GM18526 (cell line): ENCODE results near the gene ACE2.

Source experiments
- POLR2A ChIP-seq: IDR thresholded peaks from 3 replicates; pipeline ENCODE4 v1.6.1; 2011; ENCODE audit not compliant: insufficient read length; ENCODE audit errors: extremely low read depth

ACE2 gene

DNA sequence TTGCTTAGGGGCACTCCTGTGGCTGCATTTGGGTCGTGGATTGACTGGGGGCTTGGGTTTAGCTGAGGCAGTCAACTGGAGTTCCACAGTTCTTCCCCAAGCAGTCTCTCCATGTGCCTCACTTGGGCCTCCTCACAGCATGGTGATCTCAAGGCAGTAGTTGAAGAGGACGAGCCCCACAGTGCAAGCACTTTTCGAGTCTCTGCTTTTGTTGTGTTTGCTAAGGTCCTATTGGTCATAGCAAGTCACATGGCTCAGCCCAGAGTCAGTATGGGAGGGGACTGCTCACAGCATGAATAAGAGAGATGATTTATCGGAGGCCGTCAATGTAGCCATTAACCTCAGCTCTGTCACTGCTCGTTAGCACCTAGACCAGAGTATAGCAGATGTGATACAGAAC is 70.4 kb downstream of the ACE2 start:
- no peak for TF ChIP-seq POLR2A

DNA sequence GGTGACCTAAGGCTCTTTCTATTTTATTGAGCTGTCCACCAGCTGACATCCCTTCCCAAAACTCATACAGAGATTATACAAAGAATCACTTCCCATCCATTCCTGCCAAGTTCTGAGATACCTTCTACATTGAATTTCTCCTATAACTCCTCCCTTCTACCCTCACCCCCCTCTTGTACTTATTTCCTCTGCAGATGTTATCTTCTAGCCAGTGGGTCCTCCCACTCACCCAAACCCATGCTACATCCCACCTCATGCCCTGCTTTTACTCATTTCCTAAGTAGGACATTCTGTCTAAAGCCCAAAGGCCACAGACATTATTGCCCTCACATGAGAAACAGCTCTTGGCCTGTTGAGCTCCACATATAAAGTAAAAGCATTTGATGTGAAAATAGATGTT is 71.6 kb downstream of the ACE2 start:
- no peak for TF ChIP-seq POLR2A

DNA sequence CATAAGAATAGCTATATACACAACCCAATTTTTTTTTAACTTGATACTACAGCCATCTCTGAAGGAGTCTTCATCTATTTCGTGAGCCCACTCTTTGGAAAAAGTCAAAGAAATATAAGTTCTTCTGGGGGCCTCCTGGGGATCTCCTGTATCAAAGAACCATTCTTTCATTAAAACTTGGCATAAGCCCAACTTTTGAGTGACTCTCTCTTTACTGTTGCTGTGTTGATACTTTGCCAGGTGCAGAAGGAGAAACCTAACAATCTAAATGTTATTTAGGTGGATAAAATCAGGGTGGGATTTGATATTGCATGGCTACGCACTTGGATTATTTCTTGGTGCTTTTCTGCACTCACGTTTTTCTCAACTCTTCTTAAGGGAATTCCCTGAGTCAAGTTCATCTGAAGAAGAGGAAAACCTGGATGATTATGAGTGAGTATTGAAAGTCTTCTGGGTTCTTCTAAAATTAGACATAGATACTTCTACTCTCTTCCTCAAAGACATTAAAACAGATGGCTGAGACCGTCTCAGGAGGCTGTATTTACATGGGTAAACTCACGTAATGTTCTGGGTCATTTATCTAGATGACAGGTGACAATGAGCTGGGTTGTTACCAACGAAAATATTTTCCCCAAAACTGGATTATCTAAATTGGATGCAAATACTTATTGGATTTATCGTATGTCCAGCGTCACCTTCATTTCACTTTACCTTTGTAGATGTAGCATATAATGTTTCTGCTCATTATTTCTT is 74.9 kb downstream of the ACE2 start:
- no peak for TF ChIP-seq POLR2A

DNA sequence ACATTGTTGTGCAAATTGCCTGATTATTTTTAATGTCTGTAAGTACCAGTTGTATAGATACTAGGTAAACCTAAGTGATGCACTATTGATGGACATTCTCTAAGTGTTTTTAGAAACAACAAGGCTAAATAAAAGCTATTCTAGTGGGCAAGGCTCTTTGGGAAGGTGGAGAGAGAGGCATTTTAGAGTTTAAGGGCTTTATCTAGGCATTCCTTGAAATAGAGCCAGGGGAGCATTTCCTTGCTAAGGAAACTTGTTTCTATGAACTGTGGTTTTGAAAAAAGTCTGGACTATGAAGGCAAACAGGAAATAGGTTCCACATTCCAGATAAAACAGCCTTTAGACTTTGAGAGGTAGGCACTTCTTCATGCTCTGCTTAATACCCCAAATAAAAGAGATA is 76.3 kb downstream of the ACE2 start:
- no peak for TF ChIP-seq POLR2A

DNA sequence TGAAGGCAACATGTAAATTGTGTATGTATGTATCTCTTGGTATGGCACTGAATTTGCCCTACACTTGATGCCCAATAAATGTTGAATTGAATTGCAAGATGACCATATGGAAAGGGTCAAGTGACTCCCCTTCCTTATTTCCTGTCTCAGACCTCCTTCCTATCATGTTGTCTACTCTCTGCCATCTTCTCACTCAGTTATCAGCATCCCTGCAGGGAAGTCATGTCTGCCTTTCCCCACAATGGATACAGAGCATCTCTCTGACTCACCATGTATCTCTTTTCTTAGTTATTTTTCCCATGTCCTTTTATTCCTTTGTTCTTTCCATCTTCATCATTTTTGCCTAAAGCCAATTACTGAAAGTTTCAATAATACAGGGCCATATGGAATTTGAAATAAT is 77.7 kb downstream of the ACE2 start:
- TF ChIP-seq POLR2A: no peak

DNA sequence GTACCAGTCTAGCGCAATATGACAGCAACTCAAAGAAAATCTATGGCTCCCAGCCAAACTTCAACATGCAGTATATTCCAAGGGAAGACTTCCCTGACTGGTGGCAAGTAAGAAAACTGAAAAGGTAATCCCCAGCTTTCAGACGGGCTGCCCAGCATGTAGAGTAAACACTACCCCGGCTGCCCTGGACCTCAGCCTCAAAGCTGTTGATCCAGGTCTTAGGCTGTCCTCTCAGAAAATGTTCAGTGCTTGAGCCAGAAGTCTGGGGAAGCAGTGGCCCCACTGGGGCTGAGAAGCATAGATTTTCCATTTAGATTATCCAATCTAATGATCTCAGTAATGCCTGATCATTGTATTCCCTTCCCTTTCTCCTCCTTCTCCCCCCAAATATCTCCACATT is 78.3 kb downstream of the ACE2 start:
- TF ChIP-seq POLR2A: no peak

DNA sequence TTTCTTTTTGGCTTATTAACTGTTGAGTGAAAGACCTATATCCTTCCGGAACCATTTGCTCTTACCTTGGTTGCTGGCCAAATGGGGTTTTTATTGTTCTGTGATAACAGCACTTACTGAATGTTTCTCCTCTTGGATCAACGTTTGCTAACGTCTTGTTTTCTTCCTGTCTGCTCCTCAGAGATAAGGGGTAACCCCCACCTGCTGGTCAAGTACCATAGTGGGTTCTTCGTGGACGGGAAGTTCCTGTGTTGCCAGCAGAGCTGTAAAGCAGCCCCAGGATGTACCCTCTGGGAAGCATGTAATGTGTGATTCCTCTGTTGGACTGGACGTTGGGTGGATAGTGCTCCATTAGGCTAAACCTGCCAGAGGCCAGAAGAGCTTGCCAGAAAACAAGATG is 84.8 kb downstream of the ACE2 start:
- no peak for TF ChIP-seq POLR2A

DNA sequence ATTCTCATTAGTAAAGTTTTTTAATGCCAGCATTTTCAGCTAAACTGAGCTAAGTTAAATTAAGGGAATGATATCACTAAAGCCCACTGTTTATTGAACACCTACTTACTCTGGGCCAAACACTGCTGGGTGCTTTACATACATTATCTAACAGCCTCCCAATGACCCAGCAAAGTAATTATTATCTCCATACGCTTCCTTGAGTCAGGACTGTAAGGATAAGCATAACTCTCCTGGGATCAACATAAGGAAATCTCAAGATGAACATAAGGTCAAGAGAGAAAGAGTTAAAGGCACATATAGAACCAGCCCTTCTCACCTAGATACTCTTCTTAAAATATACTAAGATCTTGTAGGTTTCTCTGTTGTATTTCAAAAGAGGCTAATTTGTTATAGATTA is 86.5 kb downstream of the ACE2 start:
- TF ChIP-seq POLR2A: no peak

DNA sequence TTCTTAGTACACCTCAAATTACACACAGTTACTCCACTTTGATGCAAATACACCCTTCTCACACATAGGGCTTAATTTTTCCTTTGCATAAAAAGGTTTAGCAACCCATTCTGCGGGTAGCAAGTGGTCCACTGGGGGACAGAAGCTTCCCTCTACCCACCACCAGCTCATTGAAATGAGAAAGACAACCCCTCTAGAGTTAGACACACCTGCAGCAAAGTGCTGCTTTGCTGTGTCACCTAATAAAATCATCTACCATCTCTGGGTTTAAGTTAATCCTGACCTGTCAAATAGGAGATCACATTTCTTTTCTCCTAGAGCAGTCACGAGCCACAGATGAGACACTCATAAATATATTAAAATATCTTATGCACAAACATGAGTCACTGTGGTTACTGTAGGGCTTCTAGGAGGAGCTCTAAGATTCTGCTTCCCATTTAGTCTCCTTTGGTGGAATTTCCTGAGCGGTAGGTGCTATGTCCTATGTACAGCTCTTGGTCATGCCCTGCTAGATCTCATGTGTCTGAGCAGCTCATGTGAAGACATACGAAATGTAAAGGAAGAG is 88.3 kb downstream of the ACE2 start:
- TF ChIP-seq POLR2A: no peak

DNA sequence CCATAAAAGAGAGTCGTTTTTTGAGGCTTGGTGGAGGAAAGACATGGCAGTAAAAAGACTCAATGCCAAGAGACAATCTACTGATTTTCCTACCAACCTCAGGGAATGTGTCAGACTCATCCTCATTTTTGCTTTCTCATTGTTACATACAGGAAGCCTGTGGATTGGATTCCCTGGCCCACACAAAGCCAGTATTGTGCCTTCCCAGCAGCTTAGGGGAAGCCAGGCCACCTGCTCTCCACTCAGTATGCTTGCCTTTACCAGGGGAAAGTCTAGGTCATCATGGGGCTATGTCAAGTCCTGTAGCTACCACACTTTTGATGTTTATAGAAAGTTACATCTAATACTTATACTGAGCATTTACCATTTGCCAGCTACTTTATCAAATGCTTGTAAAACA is 89.2 kb downstream of the ACE2 start:
- TF ChIP-seq POLR2A: no peak
